ENCODE data around the gene PBXIP1. TPM values are rescaled to one million over a fixed set of nuclear protein-coding genes. Genes with fewer than 3 reads are reported as not detected.
A peak's percentile ranks its signal among the peaks of the same experiment; 100 is the strongest.

The PBXIP1 gene
- total RNA-seq, 1 experiment from 2014 or later = 21.6 TPM

DNA sequence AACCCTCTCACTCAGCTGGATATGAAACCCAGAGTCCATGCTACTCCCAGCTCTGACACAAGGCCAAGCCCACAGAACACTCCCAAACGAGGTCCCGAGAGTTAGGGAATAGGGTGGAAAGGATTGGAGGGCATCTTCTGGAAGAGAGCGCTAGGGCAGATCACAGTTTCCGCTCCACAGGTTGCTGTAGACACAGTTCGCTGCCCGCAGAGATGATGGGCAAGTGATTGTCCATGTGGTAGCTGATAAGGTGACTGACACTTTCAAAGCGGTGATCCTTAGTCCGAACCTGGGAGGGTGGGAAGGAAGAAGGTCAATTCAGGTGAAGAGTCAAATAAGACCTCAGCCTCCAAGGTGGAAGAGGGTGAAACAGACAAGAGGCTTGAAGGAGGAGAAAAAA, 7.7 kb upstream of the PBXIP1 start:
- H2BK120ac ChIP-seq (ENCODE audit: low read depth, low read length, poor library complexity, severe bottlenecking) = no peak overlapping the region
- no peak overlapping the region for H3K9ac ChIP-seq (ENCODE audit: extremely low read depth, insufficient read length, low read length)
- no peak overlapping the region for H2BK20ac ChIP-seq (ENCODE audit: low read depth, low read length, poor library complexity, severe bottlenecking)
- no peak overlapping the region for H3K23ac ChIP-seq (ENCODE audit: insufficient read length, low read depth, low read length)
- no peak overlapping the region for H3K27ac ChIP-seq (ENCODE audit: insufficient read length, low read depth, low read length)
- H3K79me2 ChIP-seq (ENCODE audit: insufficient read depth, low read length) = no peaks in the 10 kb centered on the region; the same call in 1 of the 2 replicates
- Mint-ChIP-seq H3K36me3 (ENCODE audit: insufficient read depth in 1 of 3, low read depth in 3 of 3) (peaks cover 44 to 80% (median 74%) of the 10 kb centered on the region in 3 experiments), H3K4me3 (no peak overlapping the region), H3K27ac (peak overlapping the region in 1 of 3 experiments; percentile 48; a peak in 2 of 7 replicates), H3K4me1 (peaks cover 32 to 37% of the 10 kb centered on the region in 2 experiments), H3K9me3 (no peaks in the 10 kb centered on the region), H3K27me3 (ENCODE audit: low read depth) (no peaks in the 10 kb centered on the region)
- peaks cover 2% of the 10 kb centered on the region; the same call in 1 of the 2 replicates for H3K4me1 ChIP-seq (ENCODE audit: insufficient read depth, low read length)
- no peak overlapping the region for H4K5ac ChIP-seq (ENCODE audit: insufficient read length, low read depth, low read length)
- no peak overlapping the region for H3K4me2 ChIP-seq (ENCODE audit: insufficient read depth, insufficient read length, low read length)
- H3K18ac ChIP-seq (ENCODE audit: insufficient read length, low read depth, low read length) = no peak overlapping the region
- no peak overlapping the region for H3K14ac ChIP-seq (ENCODE audit: insufficient read depth, low read length)
- H2AK5ac ChIP-seq (ENCODE audit: insufficient read length, low read length) = no peak overlapping the region
- no peak overlapping the region for H2BK15ac ChIP-seq (ENCODE audit: low read depth, low read length)
- no peak overlapping the region for H2BK5ac ChIP-seq (ENCODE audit: insufficient read length, low read length)
- peaks cover 2% of the 10 kb centered on the region for H4K20me1 ChIP-seq (ENCODE audit: control insufficient read depth, insufficient read depth, insufficient read length)
- no peak overlapping the region for H4K91ac ChIP-seq (ENCODE audit: insufficient read length, low read depth, low read length)
- no peak overlapping the region for H2AFZ ChIP-seq (ENCODE audit: low read length)
- no peaks in the 10 kb centered on the region for H3K23me2 ChIP-seq (ENCODE audit: insufficient read length, low read depth, low read length, poor library complexity, severe bottlenecking)
- no peak overlapping the region for H4K8ac ChIP-seq (replicated peaks; ENCODE audit: insufficient read length, low read depth, low read length)
- H3T11ph ChIP-seq (ENCODE audit: low read length) = no peak overlapping the region
- no peak for DNase-seq
- no peaks in the 10 kb centered on the region for H3K27me3 ChIP-seq (ENCODE audit: insufficient read depth, low read length)
- no peak overlapping the region for H3K4ac ChIP-seq (ENCODE audit: low read depth, low read length)
- TF ChIP-seq, protein P1, sequence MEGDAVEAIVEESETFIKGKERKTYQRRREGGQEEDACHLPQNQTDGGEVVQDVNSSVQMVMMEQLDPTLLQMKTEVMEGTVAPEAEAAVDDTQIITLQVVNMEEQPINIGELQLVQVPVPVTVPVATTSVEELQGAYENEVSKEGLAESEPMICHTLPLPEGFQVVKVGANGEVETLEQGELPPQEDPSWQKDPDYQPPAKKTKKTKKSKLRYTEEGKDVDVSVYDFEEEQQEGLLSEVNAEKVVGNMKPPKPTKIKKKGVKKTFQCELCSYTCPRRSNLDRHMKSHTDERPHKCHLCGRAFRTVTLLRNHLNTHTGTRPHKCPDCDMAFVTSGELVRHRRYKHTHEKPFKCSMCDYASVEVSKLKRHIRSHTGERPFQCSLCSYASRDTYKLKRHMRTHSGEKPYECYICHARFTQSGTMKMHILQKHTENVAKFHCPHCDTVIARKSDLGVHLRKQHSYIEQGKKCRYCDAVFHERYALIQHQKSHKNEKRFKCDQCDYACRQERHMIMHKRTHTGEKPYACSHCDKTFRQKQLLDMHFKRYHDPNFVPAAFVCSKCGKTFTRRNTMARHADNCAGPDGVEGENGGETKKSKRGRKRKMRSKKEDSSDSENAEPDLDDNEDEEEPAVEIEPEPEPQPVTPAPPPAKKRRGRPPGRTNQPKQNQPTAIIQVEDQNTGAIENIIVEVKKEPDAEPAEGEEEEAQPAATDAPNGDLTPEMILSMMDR (conservative IDR thresholded peaks at IDR 0.05) = no peak
- no peak overlapping the region for H3K56ac ChIP-seq (ENCODE audit: insufficient read length, low read depth, low read length)
- no peak overlapping the region for H2BK12ac ChIP-seq (ENCODE audit: insufficient read length, low read depth, low read length)
- no CpG with 5 or more reads among the region's 8 CpGs for WGBS (ENCODE audit: extremely low coverage, insufficient read length, low lambda C conversion rate)
- H3K9me3 ChIP-seq (ENCODE audit: control insufficient read depth, low read depth, low read length) = no peaks in the 10 kb centered on the region
- peaks cover 3% of the 10 kb centered on the region for H3K79me1 ChIP-seq (ENCODE audit: insufficient read depth, low read depth, low read length, poor library complexity, severe bottlenecking)

Measured in H9 (cell line).